Right lobe of liver (tissue), 6 donors: ENCODE measurements around the gene MEIS2. TPM values are rescaled to one million over a fixed set of nuclear protein-coding genes. Genes with fewer than 3 reads are reported as not detected.

ENCODE experiments used
- ATAC-seq, 4 donors: fragments of 200-7000 bp; cut with Tn5 transposase; one replicate each; pipeline ENCODE4 v1.9.1; 2020; ENCODE audit warnings: mild to moderate bottlenecking in 4 of 4, moderate library complexity in 4 of 4
- DNase-seq, 3 donors: peaks; one replicate each; pipeline ENCODE4 v3.0.0-alpha.2; 2020
- H3K27ac ChIP-seq, 3 donors: fragments of 200-600 bp; one replicate each; pipeline ENCODE4 v1.8.0; 2022
- H3K27me3 ChIP-seq, 2 donors: fragments of 200-600 bp; one replicate each; pipeline ENCODE4 v1.8.0; 2022
- H3K36me3 ChIP-seq, 4 donors: fragments of 200-600 bp; sonication (generic) in 1 of 4; one replicate each; pipeline versions ENCODE4 v1.5.1 to v1.8.0; 2017 to 2022; ENCODE audit warnings: control low read depth in 1 of 4
- H3K4me1 ChIP-seq, 4 donors: fragments of 200-600 bp; sonication (generic) in 1 of 4; one replicate each; pipeline versions ENCODE4 v1.5.1 to v1.8.0; 2017 to 2022; ENCODE audit warnings: control low read depth in 1 of 4
- H3K4me3 ChIP-seq, 3 donors: fragments of 200-600 bp; one replicate each; pipeline ENCODE4 v1.8.0; 2022
- H3K9me3 ChIP-seq, 4 donors: fragments of 200-600 bp; sonication (generic) in 1 of 4; one replicate each; pipeline versions ENCODE4 v1.5.1 to v1.8.0; 2017 to 2022; ENCODE audit warnings: control low read depth in 1 of 4
- CTCF ChIP-seq, 4 donors: fragments of 200-600 bp in 3 of 4; fragments of 450-650 bp in 1 of 4; IDR thresholded peaks; one replicate each; pipeline versions ENCODE4 v1.5.1 to v1.8.0; 2016 to 2022; ENCODE audit warnings: antibody characterized with exemption in 4 of 4, mild to moderate bottlenecking in 2 of 4
- POLR2A ChIP-seq: fragments of 450-650 bp; IDR thresholded peaks from one replicate; pipeline ENCODE4 v1.6.1; 2017; ENCODE audit warnings: antibody characterized with exemption, mild to moderate bottlenecking
- WGBS: methylation state at CpG from one replicate; pipeline ENCODE4 v1.1.6; 2018; ENCODE audit warnings: low coverage, low lambda C conversion rate; ENCODE audit not compliant: insufficient coverage; ENCODE audit errors: missing lambda C conversion rate; 5-methylcytosine and 5-hydroxymethylcytosine counted together
- intact Hi-C, 2 donors: fragments of 100-400 bp; cut with DNase I; formaldehyde crosslinking; loops; one replicate each; pipeline versions ENCODE4 v1.11.2 to v1.14.1; 2022
- total RNA-seq, 6 experiments: library from RNA; depleted of rRNA in 2 of 6; stranded (reverse); fragments of >200 nt in 2 of 6; fragmentation: NEBNext Ultra II Directional in 3 of 6; extraction: Animal tissue kit (Norgen Biotek cat#: 25700) in 3 of 6; gene quantifications; one replicate each; pipeline versions ENCODE4 v1.1.0 to v1.2.4, GENCODE V29; 2016 to 2023
- donor health status: DM: no; HTN: yes; CAD: no.
- donor health status: DM: no; HTN: no; CAD: no.
- donor health status: DM: no; HTN: no; CAD: no.
- donor health status: DM: no; HTN: yes; CAD: no.
- donor health status: DM: no; HTN: yes; CAD: no.

The MEIS2 gene
- total RNA-seq, 6 experiments from 2014 or later = 6.1 to 18.0 (median 7.9) TPM

- Histone ChIP-seq H3K27me3 (no peaks in the 10 kb centered on the region), H3K9me3 (no peaks in the 10 kb centered on the region), H3K4me1 (no peaks in the 10 kb centered on the region), H3K27ac (no peak overlapping the region), H3K36me3 (no peaks in the 10 kb centered on the region), H3K4me3 (no peak overlapping the region)
- WGBS = 75% methylated on average over 4 of the region's 4 CpGs
- intact Hi-C loops = no loop called here
- no peak for DNase-seq
- TF ChIP-seq POLR2A (no peak), CTCF (IDR thresholded peaks at IDR 0.05) (no peak)
- no peak for ATAC-seq
Measured at GRCh38 chr15:37032091-37032775, 68.1 kb downstream of the MEIS2 start.

- intact Hi-C loops = no loop called here
- Histone ChIP-seq H3K36me3 (no peaks in the 10 kb centered on the region), H3K9me3 (no peaks in the 10 kb centered on the region), H3K4me1 (no peaks in the 10 kb centered on the region), H3K27me3 (no peaks in the 10 kb centered on the region), H3K4me3 (no peak overlapping the region), H3K27ac (no peak overlapping the region)
- ATAC-seq (no peak), DNase-seq (no peak)
- 84% methylated on average over 4 of the region's 4 CpGs for WGBS
- no peak for TF ChIP-seq CTCF (IDR thresholded peaks at IDR 0.05)
- no peak for TF ChIP-seq POLR2A
Measured at GRCh38 chr15:37031198-37031597, 69.2 kb downstream of the MEIS2 start.

- DNase-seq (no peak), ATAC-seq (no peak)
- Histone ChIP-seq H3K36me3 (peaks cover 0 to 2% (median 0%) of the 10 kb centered on the region in 4 donors), H3K9me3 (no peaks in the 10 kb centered on the region), H3K27ac (no peak overlapping the region), H3K4me1 (no peaks in the 10 kb centered on the region), H3K4me3 (no peak overlapping the region), H3K27me3 (no peaks in the 10 kb centered on the region)
- TF ChIP-seq POLR2A = no peak
- TF ChIP-seq CTCF (IDR thresholded peaks at IDR 0.05) = no peak
- WGBS = 65% methylated on average over 4 of the region's 4 CpGs
- intact Hi-C loops = no loop called here
Measured at GRCh38 chr15:37028625-37029296, 71.6 kb downstream of the MEIS2 start.

GRCh38 chr15:37020852-37021251 is 79.5 kb downstream of the MEIS2 start:
- intact Hi-C loops = no loop called here
- no peak overlapping the region for H3K27ac ChIP-seq
- no peaks in the 10 kb centered on the region for H3K9me3 ChIP-seq
- ATAC-seq = no peak
- H3K4me3 ChIP-seq = no peak overlapping the region
- H3K4me1 ChIP-seq = no peaks in the 10 kb centered on the region
- no peaks in the 10 kb centered on the region for H3K27me3 ChIP-seq
- no peak for DNase-seq
- peaks cover 0 to 2% (median 0%) of the 10 kb centered on the region in 4 donors for H3K36me3 ChIP-seq
- TF ChIP-seq CTCF (IDR thresholded peaks at IDR 0.05) (no peak), POLR2A (no peak)
